IMR-90 (cell line): Measurements from ENCODE around the gene USP9X. TPM values are rescaled to one million over a fixed set of nuclear protein-coding genes. Genes with fewer than 3 reads are reported as not detected.

Experiments used
- ATAC-seq: fragments of 200-7000 bp; cut with Tn5 transposase; 2 replicates; pipeline ENCODE4 v1.9.1; 2020; ENCODE audit warnings: low read depth, mild to moderate bottlenecking, moderate library complexity
- BruUV-seq: library from RNA; stranded (reverse); fragments of 400-500 nt; replicated peaks from 2 replicates; lab custom pipeline; 2021; lab: Mats Ljungman, UMichigan
- CTCF ChIA-PET: fragments of 300-600 bp; formaldehyde crosslinking; extraction: SDS; loops from one replicate; lab custom pipeline; 2021; ENCODE audit warnings: antibody characterized with exemption; lab: Yijun Ruan, JAX
- POLR2A ChIA-PET: fragments of 300-600 bp; sonication (Branson Sonifier 250); formaldehyde crosslinking; loops from one replicate; lab custom pipeline; 2022; ENCODE audit warnings: antibody characterized with exemption; ENCODE audit not compliant: unreplicated experiment; lab: Charles Lee
- DNase-seq: peaks from one replicate; pipeline ENCODE4 v3.0.0; 2013
- H2AFZ ChIP-seq: replicated peaks from 2 replicates; pipeline ENCODE3; 2013; ENCODE audit warnings: low read length, mild to moderate bottlenecking; ENCODE audit not compliant: poor library complexity
- H2AK5ac ChIP-seq: 2 replicates; pipeline ENCODE4 v1.6.1; 2013; ENCODE audit warnings: low read depth, low read length, inconsistent platforms
- H2AK9ac ChIP-seq: replicated peaks from 2 replicates; pipeline ENCODE3; 2013; ENCODE audit warnings: mild to moderate bottlenecking, low read depth, low read length, moderate library complexity; ENCODE audit not compliant: poor library complexity
- H2BK120ac ChIP-seq: 2 replicates; pipeline ENCODE4 v1.6.1; 2013; ENCODE audit warnings: low read depth, low read length, inconsistent platforms
- H2BK15ac ChIP-seq: 3 replicates; pipeline ENCODE4 v1.6.1; 2013; ENCODE audit warnings: low read depth, low read length, inconsistent platforms
- H2BK20ac ChIP-seq: 2 replicates; pipeline ENCODE4 v1.6.1; 2013; ENCODE audit warnings: low read depth, mild to moderate bottlenecking, inconsistent platforms, low read length, moderate library complexity
- H2BK5ac ChIP-seq: 2 replicates; pipeline ENCODE4 v1.6.1; 2013; ENCODE audit warnings: mild to moderate bottlenecking, low read depth, low read length, inconsistent platforms; ENCODE audit not compliant: poor library complexity, severe bottlenecking
- H3K14ac ChIP-seq: replicated peaks from 2 replicates; pipeline ENCODE4 v1.6.1; 2013; ENCODE audit warnings: low read depth, low read length, inconsistent platforms
- H3K18ac ChIP-seq: 2 replicates; pipeline ENCODE4 v1.6.1; 2013; ENCODE audit warnings: low read depth, low read length, control low read depth
- H3K23ac ChIP-seq: 2 replicates; pipeline ENCODE4 v1.6.1; 2013; ENCODE audit warnings: low read depth, low read length, inconsistent platforms
- H3K27ac ChIP-seq: 2 replicates; pipeline ENCODE4 v1.5.1; 2013; ENCODE audit warnings: mild to moderate bottlenecking, control low read depth, low read length; ENCODE audit not compliant: insufficient read depth
- H3K27me3 ChIP-seq: 2 replicates; pipeline ENCODE4 v1.6.1; 2013; ENCODE audit warnings: low read length; ENCODE audit not compliant: control insufficient read depth, insufficient read depth
- H3K36me3 ChIP-seq: 2 replicates; pipeline ENCODE4 v1.6.1; 2013; ENCODE audit warnings: low read length, mixed read lengths; ENCODE audit not compliant: control insufficient read depth, insufficient read depth
- H3K4ac ChIP-seq: 2 replicates; pipeline ENCODE4 v1.6.1; 2013; ENCODE audit warnings: low read depth, low read length, inconsistent platforms
- H3K4me1 ChIP-seq: 2 replicates; pipeline ENCODE4 v1.6.1; 2013; ENCODE audit warnings: low read length, mixed read lengths; ENCODE audit not compliant: control insufficient read depth, insufficient read depth
- H3K4me2 ChIP-seq: 2 replicates; pipeline ENCODE4 v1.6.1; 2013; ENCODE audit warnings: low read depth, mild to moderate bottlenecking, control low read depth, low read length, moderate library complexity
- H3K4me3 ChIP-seq: 2 replicates; pipeline ENCODE4 v1.5.1; 2013; ENCODE audit warnings: low read depth, mild to moderate bottlenecking, control low read depth, low read length, moderate library complexity; ENCODE audit not compliant: insufficient read depth
- H3K56ac ChIP-seq: 2 replicates; pipeline ENCODE4 v1.6.1; 2013; ENCODE audit warnings: low read length, inconsistent platforms; ENCODE audit not compliant: insufficient read depth; ENCODE audit errors: extremely low read depth
- H3K79me1 ChIP-seq, 2 experiments: 2 replicates each; pipeline ENCODE4 v1.6.1; 2013; ENCODE audit warnings: low read length in 2 of 2, inconsistent platforms in 1 of 2, low read depth in 1 of 2
- H3K9ac ChIP-seq: 2 replicates; pipeline ENCODE4 v1.6.1; 2013; ENCODE audit warnings: low read depth, low read length, control low read depth
- H3K9me1 ChIP-seq: 2 replicates; pipeline ENCODE4 v1.6.1; 2013; ENCODE audit warnings: low read length, inconsistent platforms; ENCODE audit not compliant: insufficient read depth
- H3K9me3 ChIP-seq: 2 replicates; pipeline ENCODE4 v1.6.1; 2013; ENCODE audit warnings: low read length; ENCODE audit not compliant: control insufficient read depth, insufficient read depth
- H4K20me1 ChIP-seq: 2 replicates; pipeline ENCODE4 v1.6.1; 2013; ENCODE audit warnings: low read length, inconsistent platforms; ENCODE audit not compliant: insufficient read depth
- H4K5ac ChIP-seq: 2 replicates; pipeline ENCODE4 v1.6.1; 2013; ENCODE audit warnings: mild to moderate bottlenecking, low read depth, low read length, control low read depth
- H4K8ac ChIP-seq, 2 experiments: 2 replicates each; pipeline ENCODE4 v1.6.1; 2013; ENCODE audit warnings: low read depth in 2 of 2, low read length in 2 of 2, control low read depth in 1 of 2, inconsistent platforms in 1 of 2
- H4K91ac ChIP-seq: 2 replicates; pipeline ENCODE4 v1.6.1; 2013; ENCODE audit warnings: low read depth, low read length, inconsistent platforms; ENCODE audit not compliant: insufficient read depth
- BHLHE40 ChIP-seq: fragments of 150-350 bp; IDR thresholded peaks from 2 replicates; pipeline ENCODE4 v1.6.1; 2016; ENCODE audit warnings: mild to moderate bottlenecking, low read depth, low read length
- FOS ChIP-seq: fragments of 150-350 bp; IDR thresholded peaks from 2 replicates; pipeline ENCODE4 v1.6.1; 2016; ENCODE audit warnings: low read depth, low read length
- MAZ ChIP-seq: IDR thresholded peaks from 2 replicates; pipeline ENCODE4 v1.6.1; 2012; ENCODE audit warnings: low read depth, mild to moderate bottlenecking, low read length, improper control_type of control experiment, moderate library complexity, borderline replicate concordance
- MXI1 ChIP-seq: IDR thresholded peaks from 2 replicates; pipeline ENCODE4 v1.6.1; 2012; ENCODE audit warnings: low read depth, mild to moderate bottlenecking, low read length, moderate library complexity, borderline replicate concordance
- POLR2A ChIP-seq: IDR thresholded peaks from 2 replicates; pipeline ENCODE4 v1.6.1; 2012; ENCODE audit warnings: mild to moderate bottlenecking, low read depth, low read length
- RCOR1 ChIP-seq: IDR thresholded peaks from 2 replicates; pipeline ENCODE4 v1.6.1; 2012; ENCODE audit warnings: mild to moderate bottlenecking, low read length, improper control_type of control experiment; ENCODE audit not compliant: insufficient replicate concordance
- SMC3 ChIP-seq: fragments of 150-350 bp; IDR thresholded peaks from 2 replicates; pipeline ENCODE4 v1.6.1; 2016; ENCODE audit warnings: low read depth, mild to moderate bottlenecking, antibody characterized with exemption, low read length, moderate library complexity
- WGBS, 2 experiments: methylation state at CpG; one replicate each; pipeline versions ENCODE4 v1.1.5 to v1.1.7; 2013; ENCODE audit warnings: missing lambda C conversion rate in 2 of 2; ENCODE audit not compliant: insufficient read length in 1 of 2; ENCODE audit errors: extremely low coverage in 2 of 2; 5-methylcytosine and 5-hydroxymethylcytosine counted together
- dilution Hi-C: fragments of 300-500 bp; cut with HindIII; formaldehyde crosslinking; loops from one replicate; pipeline ENCODE4 v1.14.3; 2018; ENCODE audit warnings: low sequenced_read_pairs; ENCODE audit not compliant: unreplicated experiment
- in situ Hi-C: fragments of 300-500 bp; cut with MboI; formaldehyde crosslinking; loops from 3 replicates; pipeline ENCODE4 v1.14.3; 2019; ENCODE audit warnings: low sequenced_read_pairs, inconsistent platforms, mixed read lengths
- intact Hi-C: fragments of 100-400 bp; cut with micrococcal nuclease; formaldehyde crosslinking; loops from 2 replicates; pipeline ENCODE4 v1.10.0; 2022
- polyA plus RNA-seq, 3 experiments: library from polyadenylated mRNA; depleted of rRNA; stranded (reverse); fragments of >200 nt; gene quantifications; 2 replicates each; pipeline ENCODE4 v1.2.3, GENCODE V29; 2012; ENCODE audit warnings: low replicate concordance in 1 of 3
- total RNA-seq: library from RNA; depleted of rRNA; stranded (reverse); fragments of >200 nt; gene quantifications from 2 replicates; pipeline ENCODE4 v1.2.3, GENCODE V29; 2012

USP9X gene
- total and polyA plus RNA-seq, 2 of the 4 experiments (the other 2 are of a cell fraction), result 17.5 to 104 TPM

GRCh38 chrX:41153957-41154356, 68.7 kb downstream of the USP9X start:
- DNase-seq (no peak), ATAC-seq (no peak)
- intact Hi-C loops (no loop called here), in situ Hi-C loops (no loop called here), dilution Hi-C loops (no loop called here)
- no peak overlapping the region for H2AK9ac ChIP-seq
- H3K4me2 ChIP-seq, result no peak overlapping the region
- no peaks in the 10 kb centered on the region; the same call in 1 of the 2 replicates for H3K27me3 ChIP-seq
- no peak overlapping the region for H4K5ac ChIP-seq
- H3K9me3 ChIP-seq, result no peaks in the 10 kb centered on the region
- H2AK5ac ChIP-seq, result no peak overlapping the region
- BruUV-seq, result no TSS peak
- H3K56ac ChIP-seq, result no peak overlapping the region
- peaks cover 16% of the 10 kb centered on the region for H3K9me1 ChIP-seq
- H2BK120ac ChIP-seq, result no peak overlapping the region
- POLR2A ChIA-PET, result no interaction called here
- no peak overlapping the region for H4K8ac ChIP-seq
- TF ChIP-seq BHLHE40 (no peak), POLR2A (no peak), MXI1 (no peak), FOS (no peak), SMC3 (no peak), RCOR1 (no peak), MAZ (no peak)
- H2BK20ac ChIP-seq, result no peak overlapping the region
- H2AFZ ChIP-seq, result no peak overlapping the region
- no peak overlapping the region for H3K18ac ChIP-seq
- peaks cover 19% of the 10 kb centered on the region for H3K36me3 ChIP-seq
- no peak overlapping the region for H3K27ac ChIP-seq
- no peak overlapping the region for H4K91ac ChIP-seq
- CTCF ChIA-PET, result no interaction called here
- H4K20me1 ChIP-seq, result peaks cover 11% of the 10 kb centered on the region; the same call in 1 of the 2 replicates
- H2BK5ac ChIP-seq, result no peak overlapping the region
- H3K9ac ChIP-seq, result no peak overlapping the region
- H3K23ac ChIP-seq, result no peak overlapping the region
- no peaks in the 10 kb centered on the region for H3K4me1 ChIP-seq
- no CpG with 5 or more reads among the region's 2 CpGs for WGBS, 2 experiments
- H3K14ac ChIP-seq, result no peak overlapping the region
- H3K4me3 ChIP-seq, result no peak overlapping the region
- peaks cover 18 to 32% of the 10 kb centered on the region in 2 experiments; a peak in 3 of 4 replicates for H3K79me1 ChIP-seq
- no peak overlapping the region for H2BK15ac ChIP-seq
- no peak overlapping the region for H3K4ac ChIP-seq
